HK-2 (cell line): ENCODE measurements around the gene FOXRED2.
"Not testable (repeated sequence)": the region's sequence is repeated elsewhere in the genome, so short reads cannot be mapped to it uniquely, and the experiment has no call there.

Experiments used
- DNase-seq: peaks from one replicate; pipeline ENCODE4 v3.0.0-alpha.2; 2018; ENCODE audit not compliant: unreplicated experiment

The FOXRED2 gene

GRCh38 chr22:36470162-36470993, 36.5 kb downstream of the FOXRED2 start:
- DNase-seq, result peak; percentile 81

DNA sequence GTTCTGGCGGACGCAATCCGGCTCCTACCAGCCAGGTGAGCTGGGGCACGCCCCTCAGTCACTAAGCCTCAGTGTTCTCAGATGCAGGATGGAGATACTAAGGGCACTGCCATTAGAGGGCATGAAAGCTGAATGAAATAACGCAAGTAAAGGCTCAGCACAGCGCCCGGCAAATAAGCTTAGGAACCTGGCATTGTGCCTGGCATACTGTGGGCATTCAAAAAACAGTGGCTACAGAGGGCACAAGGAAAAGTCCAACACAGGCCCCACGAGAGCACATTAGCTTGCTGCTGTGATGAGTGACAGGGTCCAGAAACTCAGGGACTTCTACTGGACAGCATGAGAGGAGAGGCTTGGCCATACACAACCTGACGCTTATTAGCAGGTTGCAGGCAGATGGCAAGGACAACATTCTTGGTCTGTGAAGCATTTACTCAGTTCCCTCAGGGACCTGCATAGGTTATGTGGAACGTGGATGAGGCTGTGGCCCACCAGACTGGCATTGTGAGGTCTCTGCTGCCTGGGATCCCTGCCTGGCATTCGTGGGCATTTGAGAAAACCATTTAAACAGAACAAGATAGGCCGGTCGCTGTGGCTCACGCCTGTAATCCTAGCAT, 37.6 kb downstream of the FOXRED2 start:
- DNase-seq, result no peak

DNA sequence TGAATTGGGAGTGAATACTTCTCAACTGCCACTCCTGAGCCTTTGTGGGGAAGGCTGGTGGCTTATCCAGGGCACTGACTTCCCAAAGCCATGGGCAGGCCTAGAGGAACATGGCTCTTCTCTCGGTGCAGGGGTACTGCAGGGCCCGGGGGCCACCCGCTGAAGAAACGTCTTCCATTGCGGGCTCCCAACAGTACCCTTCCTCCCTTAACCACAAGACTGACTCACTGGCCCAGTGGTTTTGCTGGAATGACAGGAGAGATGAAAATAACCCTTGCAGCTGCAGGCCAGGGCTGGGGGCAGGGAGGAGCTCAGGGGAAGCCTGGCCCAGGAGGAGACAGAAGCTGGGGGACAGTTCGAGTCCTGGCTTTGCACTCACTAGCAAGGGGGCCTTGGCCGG, 38.9 kb downstream of the FOXRED2 start:
- peak; percentile 87 for DNase-seq

DNA sequence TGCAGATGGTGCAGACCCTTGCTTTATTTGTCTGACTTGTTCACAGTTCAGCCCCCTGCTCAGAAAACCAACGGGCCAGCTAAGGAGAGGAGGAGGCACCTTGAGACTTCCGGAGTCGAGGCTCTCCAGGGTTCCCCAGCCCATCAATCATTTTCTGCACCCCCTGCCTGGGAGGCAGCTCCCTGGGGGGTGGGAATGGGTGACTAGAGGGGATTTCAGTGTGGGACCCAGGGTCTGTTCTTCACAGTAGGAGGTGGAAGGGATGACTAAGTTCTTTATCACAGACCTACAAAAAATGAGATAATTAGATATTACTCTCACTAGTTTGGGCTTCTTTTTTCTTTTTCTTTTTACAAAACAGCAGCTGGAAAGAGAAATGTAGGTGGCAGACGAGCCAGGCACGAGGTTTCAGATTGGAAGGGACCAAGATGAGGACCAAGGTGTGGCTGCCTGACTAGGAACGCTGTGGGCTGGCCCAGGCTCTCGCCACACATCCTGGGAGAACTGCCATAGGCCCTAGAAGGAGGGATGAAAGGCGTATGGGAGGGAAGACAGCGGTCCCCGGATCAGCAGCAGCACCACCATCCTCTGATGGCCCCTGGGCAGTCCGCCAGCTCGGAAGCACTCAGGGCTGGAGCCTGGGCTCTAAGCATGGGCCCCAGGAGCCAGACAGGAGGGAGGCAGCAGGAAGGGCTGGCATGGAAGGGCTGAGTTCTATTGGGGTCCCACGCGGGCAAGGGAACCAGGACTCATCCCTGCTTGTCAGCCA, 39.6 kb downstream of the FOXRED2 start:
- peak; percentile 88 for DNase-seq

DNA sequence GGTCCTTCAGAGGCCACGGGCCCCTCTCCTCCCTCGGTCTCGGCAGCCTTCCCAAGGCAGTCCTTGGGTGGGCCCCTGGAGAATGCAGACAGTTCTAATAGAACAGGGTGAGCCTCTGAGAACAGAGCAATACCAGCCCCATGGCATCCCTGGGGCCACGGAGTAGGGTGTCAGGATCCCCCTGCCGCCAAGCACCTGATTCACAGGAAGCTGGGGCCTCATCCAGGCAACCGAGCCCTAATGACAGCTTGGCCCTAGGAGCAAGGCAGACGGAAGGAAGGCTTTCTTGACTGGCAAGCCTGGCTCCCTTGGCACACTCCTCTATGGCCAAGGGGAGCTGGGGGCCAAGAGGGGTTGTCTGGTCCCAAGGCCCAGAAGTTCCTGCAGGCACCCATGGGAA, 40.6 kb downstream of the FOXRED2 start:
- DNase-seq, result no peak

DNA sequence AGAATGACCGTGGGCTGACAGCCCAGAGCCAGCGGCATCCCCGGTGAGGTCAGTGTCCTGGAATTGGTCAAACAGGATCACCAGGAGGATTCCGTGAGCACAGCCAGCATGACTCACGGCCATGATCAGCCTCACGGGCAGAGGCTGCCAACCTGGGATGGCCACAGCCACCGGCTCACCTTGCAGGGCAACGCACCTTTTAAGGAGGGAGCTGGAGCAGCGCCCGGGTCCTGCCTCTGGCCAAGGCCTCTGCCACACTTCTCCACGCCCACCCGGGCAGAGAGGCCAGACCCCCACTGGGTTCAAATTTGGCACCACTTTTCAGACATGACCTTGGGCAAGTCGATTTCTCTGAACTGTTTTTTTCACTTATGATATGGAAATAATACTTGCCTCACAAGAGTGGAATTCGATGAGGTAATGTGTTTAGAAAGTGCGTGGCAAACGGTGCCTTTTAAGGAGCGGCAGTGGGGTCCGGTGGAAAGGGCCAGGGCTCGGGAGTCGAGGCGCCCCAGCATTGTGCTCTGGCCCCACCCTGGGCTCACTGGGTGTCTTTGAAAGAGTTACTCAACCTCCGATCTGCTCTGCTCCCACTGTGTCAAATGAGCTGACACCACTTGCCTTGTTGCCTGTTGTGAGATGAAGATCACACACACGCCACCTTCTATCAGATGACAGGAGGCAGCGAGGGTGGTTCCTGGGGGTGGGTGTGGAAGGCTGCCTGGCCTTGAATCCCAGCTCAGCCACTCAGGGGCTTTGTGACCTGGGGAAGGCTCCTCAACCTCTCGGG, 41.4 kb downstream of the FOXRED2 start:
- DNase-seq, result peak; percentile 90

GRCh38 chr22:36464715-36465231, 42.1 kb downstream of the FOXRED2 start:
- no peak for DNase-seq

- no peak for DNase-seq
Observed at GRCh38 chr22:36463783-36464184, 43.1 kb downstream of the FOXRED2 start.

DNA sequence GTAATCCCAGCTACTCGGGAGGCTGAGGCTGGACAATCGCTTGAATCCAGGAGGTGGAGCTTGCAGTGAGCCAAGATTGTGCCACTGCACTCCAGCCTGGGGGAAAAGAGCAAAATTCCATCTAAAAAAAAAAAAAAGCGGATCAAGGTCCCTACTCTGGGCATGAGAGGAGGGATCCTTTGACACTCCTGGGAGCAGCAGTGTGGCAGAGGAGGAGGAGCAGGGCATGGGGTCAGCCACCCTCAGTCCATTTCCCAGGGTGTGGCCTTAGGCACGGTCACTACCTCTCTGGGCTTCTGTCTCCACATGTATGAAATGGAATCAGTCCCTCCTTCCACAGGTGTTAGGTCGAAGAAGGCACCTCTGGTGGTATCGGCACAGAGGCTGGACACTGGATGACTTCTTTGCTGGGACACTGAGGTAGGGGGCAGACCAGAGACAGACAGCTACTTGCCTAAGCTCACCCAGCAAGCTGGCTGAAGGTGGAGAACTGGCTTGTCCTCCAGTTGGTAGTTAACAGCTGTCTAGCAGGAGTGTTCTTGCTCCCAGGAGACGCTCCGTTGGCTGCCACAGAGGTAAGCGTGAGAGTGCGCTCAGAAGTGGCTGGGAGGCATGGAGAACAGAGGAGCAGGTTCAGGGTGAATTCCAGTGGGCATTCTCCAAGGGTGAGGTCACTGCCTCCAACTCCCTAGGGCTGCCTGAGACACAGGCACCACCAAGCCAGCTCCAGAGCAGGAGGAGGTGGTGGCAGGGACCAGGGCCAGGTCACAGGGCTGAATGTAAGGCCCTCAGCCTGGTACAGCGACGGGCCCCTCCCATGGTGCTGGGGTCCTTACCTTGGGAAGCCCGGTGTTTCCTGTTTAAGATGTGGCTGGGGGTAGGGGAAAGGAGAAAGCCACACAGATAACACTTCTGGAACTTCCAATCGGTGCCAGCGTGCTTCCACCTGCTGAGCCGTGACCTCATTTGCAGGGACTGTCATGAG, 44.9 kb downstream of the FOXRED2 start:
- peak; percentile 91 for DNase-seq

- DNase-seq, result no peak
Observed at GRCh38 chr22:36460202-36460601, 46.6 kb downstream of the FOXRED2 start.

DNA sequence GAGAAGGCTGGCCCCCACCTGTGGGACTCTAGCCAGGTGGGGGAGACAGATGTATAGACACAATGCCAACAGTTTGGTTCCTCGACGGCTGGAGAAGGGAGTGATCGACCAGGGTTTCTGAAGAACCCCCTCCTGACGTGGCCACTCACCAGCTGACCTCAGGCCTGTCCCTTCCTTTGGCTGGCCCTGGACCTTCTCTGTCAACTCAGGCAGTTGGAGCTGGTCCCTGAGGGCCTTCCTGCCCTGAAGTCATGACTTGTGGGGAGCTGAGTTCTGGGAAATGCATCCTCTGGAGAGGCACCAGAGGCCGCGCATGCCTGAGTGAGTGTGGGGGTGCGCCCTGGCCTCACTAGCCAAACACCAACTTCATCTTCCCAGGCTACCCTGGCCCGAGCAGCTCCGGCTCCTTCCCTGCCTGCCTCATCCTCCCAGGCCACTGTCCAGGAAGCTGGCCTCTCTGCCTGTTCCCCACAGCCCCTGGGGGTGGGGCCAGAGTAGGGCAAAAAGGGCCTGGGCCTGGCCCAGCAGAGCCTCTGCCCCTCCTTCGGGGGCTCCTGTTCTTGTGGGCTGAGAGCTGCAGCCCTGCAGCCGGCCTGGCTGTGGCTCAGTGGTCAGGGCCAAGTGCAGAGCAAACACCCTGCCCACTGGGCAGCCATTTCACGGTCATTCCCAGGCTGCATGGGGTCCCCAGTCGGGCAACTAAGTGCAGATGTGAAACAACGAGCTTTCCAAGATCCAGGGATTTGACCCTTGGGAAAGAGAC, 49.0 kb downstream of the FOXRED2 start:
- no peak for DNase-seq

DNA sequence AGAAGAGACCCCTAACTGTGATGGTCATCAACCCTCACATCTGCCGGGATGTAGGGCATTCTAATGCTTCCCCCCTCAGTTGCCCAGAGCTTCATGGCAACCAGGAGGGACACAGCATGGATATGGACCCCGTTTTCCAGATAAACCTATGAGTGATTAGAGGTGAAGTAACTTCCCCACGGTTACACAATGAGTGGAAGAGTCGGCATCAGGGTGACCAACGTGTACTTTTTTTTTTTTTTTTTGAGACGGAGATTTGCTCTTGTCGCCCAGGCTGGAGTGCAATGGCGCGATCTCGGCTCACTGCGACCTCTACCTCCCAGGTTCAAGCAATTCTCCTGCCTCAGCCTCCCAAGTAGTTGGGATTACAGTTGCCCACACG, 50.4 kb downstream of the FOXRED2 start:
- no peak for DNase-seq

- no peak for DNase-seq
Observed at GRCh38 chr22:36455571-36456463, 51.0 kb downstream of the FOXRED2 start.

- no peak for DNase-seq
Observed at GRCh38 chr22:36454916-36455570, 51.8 kb downstream of the FOXRED2 start.

DNA sequence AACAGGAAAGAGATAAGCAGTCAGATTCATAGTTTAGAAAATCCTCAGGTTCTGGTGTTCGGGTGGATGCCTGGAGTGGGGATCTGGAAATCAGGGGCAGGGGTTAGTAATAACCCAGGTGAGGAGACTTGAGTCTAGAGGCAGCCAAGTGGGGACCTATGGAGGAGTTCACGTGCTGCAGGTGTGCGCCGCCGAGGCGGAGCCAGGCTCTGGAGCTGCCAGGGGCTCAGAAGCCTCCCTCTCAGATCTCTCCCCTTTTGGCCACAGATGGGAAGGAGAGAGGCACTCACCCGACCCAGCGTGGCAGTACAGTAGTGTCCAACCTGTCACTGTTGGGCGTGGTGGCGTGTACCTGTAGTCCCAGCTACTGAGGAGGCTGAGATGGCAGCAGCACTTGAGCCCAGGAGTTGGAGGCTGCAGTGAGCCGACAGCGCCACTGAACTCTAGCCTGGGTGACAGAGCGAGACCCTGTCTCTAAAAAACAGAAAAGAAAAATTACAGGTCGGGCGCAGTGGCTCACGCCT, 52.9 kb downstream of the FOXRED2 start:
- DNase-seq, result no peak

- DNase-seq, result not testable (repeated sequence)
Observed at GRCh38 chr22:36452978-36453607, 53.7 kb downstream of the FOXRED2 start.

DNA sequence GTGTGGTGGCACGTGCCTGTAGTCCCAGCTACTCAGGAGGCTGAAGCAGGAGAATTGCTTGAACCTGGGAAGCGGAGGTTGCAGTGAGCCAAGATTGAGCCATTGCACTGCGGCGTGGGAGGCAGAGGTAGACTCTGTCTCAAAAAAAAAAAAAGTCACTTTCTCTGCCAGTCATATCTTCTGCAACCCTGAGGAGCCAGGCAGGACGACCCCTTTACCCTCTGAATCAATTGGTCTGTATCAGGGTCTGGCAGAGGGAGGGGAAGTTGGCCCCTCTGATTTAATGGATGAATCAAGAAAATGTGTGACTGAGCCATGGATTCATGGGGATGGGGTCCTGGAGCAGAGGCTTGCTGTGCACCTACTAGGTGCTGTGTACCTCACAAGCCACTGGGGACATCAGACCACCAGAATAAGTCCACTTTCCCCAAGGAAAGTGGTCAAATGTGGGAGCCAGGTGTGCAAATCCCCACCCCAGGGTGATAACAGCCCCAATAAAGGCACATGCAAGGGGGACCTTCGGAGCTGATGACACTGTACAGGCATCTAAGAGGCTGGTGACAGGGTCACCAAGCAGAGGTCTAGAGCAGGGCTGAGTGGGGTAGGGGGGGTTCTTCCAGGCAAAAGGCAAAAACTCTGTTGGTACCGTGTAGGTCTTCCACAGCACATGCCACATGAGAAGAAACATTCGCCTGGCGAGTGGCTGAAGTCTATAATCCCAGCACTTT, 54.4 kb downstream of the FOXRED2 start:
- no peak for DNase-seq
